HG03442 (cell line): ENCODE measurements around the gene OXER1.

Experiments used
- ATAC-seq: cut with Tn5 transposase; IDR thresholded peaks from one replicate; pipeline ENCODE4 v1.9.1; 2021; ENCODE audit warnings: mild to moderate bottlenecking, moderate library complexity; ENCODE audit not compliant: unreplicated experiment

OXER1 gene

GRCh38 chr2:42794271-42795046 lies 30.5 kb upstream of the OXER1 start:
- ATAC-seq = no peak

- ATAC-seq = peak; percentile 1
Observed at GRCh38 chr2:42793334-42794270, 29.7 kb upstream of the OXER1 start.

DNA sequence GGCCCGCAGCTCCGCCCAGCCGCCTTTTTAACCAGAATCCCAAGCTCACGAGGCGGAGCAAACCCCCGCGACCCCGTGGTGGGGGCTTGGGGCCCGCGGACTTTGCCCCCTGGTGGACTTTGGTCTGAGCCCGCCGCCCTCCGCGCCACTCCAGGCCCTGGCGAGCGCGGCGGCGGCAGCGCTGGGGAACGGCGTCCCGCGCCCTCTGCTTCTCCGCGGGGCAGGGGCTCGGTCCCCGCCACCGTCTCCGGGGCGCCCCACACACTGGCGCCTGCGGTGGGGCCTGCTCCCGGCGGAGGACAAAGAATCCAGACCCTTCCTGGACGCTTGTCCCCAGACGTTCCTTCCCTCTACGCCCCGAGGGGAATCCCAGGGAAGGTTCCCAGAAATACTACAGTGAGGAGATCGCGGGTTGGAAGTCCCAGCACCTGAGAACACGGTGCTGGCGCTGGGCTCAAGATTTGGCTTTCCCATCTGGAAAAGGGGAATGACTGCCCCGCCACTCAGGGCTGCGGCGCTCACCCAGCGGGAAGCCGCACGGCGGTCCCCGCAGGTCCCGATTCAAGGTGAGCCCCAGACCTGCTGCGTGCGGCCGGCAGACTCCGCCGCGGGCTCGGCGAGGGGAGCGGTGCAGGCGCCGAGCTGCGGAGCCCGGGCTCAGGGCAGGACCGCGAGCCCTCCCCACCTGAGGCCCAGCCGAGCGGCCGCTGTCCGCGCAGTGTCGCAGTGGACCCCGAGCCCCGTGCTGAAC lies 28.8 kb upstream of the OXER1 start, which contains the start of gene HAAO:
TSS of gene HAAO (minus strand) at position 1 of the 751 bp plus-strand sequence. CDS start 47 bp downstream, outside the sequence.
- ATAC-seq = peak; percentile 31

DNA sequence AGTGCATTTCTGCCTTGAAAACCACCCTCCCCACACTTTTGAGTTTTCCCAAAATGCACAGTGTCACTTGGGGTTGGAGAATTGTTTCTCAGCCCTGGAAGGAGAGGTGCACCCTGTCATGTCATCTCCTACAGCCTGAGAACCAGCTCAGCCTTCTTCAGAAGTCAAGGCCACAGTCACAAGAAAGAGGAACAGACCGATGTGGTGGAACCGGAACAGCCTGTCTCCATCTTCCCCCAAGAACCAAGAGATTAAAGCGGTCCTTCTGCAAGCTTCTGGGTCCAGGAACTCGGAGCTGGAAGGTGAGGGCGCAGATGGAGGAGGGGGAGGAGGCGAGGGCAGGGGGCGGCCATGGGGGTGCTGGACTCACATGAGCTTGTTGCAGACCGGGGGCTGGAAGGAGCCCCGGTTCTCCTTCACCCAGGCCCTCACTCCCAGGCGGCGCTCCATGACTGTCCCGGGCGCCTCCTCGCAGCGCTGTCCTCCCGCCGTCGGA lies 28.2 kb upstream of the OXER1 start:
- peak; percentile 24 for ATAC-seq

- no peak for ATAC-seq
Observed at GRCh38 chr2:42791606-42792005, 27.7 kb upstream of the OXER1 start.

DNA sequence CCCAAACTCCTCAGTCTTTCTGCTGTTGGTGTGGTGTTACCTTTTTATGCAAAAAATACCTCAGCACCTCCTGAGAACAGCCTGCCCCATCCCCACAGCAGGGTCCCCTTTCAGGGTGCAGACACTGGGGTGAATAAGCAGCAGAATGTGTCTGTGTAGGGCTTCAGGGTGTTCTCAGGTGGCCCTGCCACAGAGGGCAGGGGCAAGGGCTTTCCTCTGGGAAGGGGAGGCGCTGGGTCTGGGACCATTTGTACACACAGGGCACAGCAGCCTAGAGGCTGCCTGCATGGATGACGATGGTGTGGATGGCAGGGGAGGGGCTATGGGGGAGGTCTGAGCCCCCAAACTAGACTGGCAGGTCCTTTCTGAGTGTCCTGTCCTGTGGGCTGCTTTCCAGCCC lies 25.8 kb upstream of the OXER1 start:
- ATAC-seq = no peak

DNA sequence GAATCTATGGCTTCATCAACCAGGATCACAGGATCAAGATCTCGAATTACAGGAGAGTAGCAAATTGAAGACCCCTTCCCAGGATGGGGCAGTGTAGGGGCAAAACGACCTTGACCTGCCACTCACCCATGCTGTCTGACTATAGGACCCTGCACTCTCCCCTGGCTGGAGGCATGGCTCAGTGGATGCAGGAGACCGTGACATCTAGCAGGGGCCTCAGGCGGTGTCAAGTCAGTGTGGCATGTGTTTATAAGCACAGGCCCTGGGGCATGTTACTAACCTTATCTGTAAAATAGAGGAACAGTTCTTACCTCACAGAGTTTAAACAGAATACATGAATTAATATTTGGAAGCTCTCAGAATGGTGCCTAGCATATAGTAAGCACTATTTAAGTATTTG lies 24.9 kb upstream of the OXER1 start:
- no peak for ATAC-seq

- no peak for ATAC-seq
Observed at GRCh38 chr2:42788478-42788793, 24.5 kb upstream of the OXER1 start.

DNA sequence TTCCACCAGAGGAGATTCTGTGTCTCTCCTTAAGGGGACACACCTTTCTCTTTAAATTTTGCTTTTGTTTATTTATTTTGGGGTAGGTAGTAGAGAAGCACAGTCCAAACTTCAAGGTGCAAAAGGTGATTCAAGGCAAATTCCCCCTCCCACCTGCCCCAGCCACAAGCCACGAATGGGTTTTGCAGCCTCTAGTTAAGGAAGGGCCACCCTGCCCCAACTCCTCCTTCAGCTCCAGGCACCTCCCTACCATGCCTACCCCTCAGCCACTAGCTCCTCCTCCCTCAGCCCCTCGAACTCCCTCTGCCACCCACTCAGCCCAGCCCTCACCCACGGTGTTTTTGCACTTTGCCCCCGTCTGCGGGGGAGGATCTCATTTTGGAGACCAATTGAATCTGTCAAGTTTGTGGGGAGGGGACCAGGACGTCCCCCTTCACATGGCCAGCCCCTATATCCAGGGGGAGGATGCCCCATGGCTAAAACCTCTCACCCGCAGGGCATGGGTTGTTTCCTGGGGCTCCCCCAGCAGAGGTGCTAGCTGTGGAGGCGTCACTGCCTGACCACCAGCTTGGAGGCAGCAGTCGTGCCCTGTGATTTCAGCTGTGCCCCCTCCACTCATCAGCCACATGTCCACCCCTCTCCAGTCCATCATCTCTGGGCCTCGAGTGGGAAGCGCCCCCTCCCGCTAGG lies 24.0 kb upstream of the OXER1 start:
- no peak for ATAC-seq

- no peak for ATAC-seq
Observed at GRCh38 chr2:42787424-42787787, 23.5 kb upstream of the OXER1 start.

GRCh38 chr2:42786561-42787345 lies 22.8 kb upstream of the OXER1 start:
- no peak for ATAC-seq

GRCh38 chr2:42784204-42784880 lies 20.4 kb upstream of the OXER1 start:
- no peak for ATAC-seq

GRCh38 chr2:42783511-42783910 lies 19.6 kb upstream of the OXER1 start:
- ATAC-seq = no peak

DNA sequence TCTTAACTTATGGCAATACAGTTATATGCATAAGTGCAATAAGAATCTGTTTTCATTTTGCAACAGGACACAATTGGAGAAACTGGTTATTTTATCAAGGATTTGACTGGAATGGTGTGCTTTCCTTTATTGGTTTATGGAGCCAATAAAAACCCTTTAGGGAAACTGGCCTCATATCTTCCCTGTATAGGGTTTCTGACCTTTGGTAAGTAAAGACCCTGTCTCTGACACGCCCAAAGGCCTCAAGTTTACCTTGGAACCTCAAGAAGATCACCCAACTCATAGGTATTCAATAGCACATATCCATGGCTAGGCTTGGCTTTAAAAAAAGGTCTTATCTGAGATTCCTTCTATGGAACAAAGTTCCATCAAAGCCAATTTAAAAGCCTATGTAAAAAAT lies 17.2 kb upstream of the OXER1 start:
- no peak for ATAC-seq

GRCh38 chr2:42777883-42778805 lies 14.2 kb upstream of the OXER1 start:
- no peak for ATAC-seq

GRCh38 chr2:42775810-42776209 lies 11.9 kb upstream of the OXER1 start:
- no peak for ATAC-seq

DNA sequence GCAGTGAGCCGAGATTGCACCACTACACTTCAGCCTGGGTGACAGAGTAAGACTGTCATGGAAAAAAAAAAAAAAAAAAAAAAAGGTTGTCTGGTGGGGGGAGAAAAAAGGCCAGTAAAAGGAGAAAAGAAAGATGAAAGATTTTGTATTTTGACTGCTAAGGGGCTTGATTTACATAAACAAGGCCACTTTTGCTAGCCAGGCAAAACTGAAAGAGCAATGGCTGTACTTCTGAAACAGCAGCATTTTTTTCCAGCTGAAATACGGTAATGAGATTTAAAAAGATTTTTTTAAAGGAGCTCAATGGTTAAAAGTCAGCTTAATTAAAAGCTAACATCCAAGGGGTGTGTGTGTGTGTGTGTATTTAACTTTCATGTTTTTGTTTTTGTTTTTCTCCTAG lies 11.3 kb upstream of the OXER1 start:
- no peak for ATAC-seq

- no peak for ATAC-seq
Observed at GRCh38 chr2:42771546-42772153, 7.7 kb upstream of the OXER1 start.
